ENCODE data around the gene IFIH1. TPM values are rescaled to one million over a fixed set of nuclear protein-coding genes. Genes with fewer than 3 reads are reported as not detected.
A peak's percentile ranks its signal among the peaks of the same experiment; 100 is the strongest.

The IFIH1 gene
- total and polyA plus RNA-seq, 2 of the 8 experiments (the other 6 are each of a cell fraction or from before 2014, with no cell fraction given): 0.32 to 2.0 TPM

DNA sequence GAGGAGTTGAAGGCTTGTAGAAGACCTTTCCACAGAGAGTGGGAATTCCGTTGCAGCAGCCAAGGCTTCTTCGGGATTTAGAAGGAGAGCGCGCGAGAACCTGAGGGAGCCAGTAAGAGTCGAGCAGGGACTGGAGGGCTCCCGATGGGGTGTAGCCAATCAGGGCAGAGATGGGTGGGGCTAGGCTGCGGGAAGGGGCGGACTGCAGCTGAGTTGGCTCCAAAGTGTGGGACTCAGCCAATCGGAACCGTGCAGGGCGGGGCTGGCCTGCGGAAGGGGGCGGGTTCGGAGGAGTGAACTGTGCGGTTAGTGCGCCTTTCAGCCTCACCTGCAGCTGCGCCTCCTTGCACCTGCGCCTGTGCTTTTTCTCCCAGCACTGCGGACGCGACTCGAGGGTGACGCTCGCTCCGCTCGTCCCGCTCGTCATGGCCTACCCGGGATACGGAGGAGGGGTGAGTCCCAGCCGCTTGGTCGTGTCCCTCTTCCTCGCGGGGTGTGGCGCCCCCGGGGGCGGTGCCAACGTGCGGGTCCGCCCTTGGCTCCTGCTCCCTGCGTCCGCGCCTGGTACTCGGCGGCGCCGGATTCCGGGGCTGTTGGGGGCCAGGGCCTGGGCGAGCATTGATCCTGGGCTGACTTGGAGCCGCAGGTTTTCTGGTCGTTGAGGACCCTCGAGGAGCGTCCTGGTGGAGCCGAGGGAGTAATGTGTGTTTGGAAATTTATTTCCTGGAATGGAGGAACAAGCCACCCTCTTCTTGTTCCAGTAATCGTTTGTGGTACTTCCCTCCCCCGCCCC, 25.5 kb upstream of the IFIH1 start, which contains the start of gene GCA (continued):
- TF ChIP-seq, protein P1, sequence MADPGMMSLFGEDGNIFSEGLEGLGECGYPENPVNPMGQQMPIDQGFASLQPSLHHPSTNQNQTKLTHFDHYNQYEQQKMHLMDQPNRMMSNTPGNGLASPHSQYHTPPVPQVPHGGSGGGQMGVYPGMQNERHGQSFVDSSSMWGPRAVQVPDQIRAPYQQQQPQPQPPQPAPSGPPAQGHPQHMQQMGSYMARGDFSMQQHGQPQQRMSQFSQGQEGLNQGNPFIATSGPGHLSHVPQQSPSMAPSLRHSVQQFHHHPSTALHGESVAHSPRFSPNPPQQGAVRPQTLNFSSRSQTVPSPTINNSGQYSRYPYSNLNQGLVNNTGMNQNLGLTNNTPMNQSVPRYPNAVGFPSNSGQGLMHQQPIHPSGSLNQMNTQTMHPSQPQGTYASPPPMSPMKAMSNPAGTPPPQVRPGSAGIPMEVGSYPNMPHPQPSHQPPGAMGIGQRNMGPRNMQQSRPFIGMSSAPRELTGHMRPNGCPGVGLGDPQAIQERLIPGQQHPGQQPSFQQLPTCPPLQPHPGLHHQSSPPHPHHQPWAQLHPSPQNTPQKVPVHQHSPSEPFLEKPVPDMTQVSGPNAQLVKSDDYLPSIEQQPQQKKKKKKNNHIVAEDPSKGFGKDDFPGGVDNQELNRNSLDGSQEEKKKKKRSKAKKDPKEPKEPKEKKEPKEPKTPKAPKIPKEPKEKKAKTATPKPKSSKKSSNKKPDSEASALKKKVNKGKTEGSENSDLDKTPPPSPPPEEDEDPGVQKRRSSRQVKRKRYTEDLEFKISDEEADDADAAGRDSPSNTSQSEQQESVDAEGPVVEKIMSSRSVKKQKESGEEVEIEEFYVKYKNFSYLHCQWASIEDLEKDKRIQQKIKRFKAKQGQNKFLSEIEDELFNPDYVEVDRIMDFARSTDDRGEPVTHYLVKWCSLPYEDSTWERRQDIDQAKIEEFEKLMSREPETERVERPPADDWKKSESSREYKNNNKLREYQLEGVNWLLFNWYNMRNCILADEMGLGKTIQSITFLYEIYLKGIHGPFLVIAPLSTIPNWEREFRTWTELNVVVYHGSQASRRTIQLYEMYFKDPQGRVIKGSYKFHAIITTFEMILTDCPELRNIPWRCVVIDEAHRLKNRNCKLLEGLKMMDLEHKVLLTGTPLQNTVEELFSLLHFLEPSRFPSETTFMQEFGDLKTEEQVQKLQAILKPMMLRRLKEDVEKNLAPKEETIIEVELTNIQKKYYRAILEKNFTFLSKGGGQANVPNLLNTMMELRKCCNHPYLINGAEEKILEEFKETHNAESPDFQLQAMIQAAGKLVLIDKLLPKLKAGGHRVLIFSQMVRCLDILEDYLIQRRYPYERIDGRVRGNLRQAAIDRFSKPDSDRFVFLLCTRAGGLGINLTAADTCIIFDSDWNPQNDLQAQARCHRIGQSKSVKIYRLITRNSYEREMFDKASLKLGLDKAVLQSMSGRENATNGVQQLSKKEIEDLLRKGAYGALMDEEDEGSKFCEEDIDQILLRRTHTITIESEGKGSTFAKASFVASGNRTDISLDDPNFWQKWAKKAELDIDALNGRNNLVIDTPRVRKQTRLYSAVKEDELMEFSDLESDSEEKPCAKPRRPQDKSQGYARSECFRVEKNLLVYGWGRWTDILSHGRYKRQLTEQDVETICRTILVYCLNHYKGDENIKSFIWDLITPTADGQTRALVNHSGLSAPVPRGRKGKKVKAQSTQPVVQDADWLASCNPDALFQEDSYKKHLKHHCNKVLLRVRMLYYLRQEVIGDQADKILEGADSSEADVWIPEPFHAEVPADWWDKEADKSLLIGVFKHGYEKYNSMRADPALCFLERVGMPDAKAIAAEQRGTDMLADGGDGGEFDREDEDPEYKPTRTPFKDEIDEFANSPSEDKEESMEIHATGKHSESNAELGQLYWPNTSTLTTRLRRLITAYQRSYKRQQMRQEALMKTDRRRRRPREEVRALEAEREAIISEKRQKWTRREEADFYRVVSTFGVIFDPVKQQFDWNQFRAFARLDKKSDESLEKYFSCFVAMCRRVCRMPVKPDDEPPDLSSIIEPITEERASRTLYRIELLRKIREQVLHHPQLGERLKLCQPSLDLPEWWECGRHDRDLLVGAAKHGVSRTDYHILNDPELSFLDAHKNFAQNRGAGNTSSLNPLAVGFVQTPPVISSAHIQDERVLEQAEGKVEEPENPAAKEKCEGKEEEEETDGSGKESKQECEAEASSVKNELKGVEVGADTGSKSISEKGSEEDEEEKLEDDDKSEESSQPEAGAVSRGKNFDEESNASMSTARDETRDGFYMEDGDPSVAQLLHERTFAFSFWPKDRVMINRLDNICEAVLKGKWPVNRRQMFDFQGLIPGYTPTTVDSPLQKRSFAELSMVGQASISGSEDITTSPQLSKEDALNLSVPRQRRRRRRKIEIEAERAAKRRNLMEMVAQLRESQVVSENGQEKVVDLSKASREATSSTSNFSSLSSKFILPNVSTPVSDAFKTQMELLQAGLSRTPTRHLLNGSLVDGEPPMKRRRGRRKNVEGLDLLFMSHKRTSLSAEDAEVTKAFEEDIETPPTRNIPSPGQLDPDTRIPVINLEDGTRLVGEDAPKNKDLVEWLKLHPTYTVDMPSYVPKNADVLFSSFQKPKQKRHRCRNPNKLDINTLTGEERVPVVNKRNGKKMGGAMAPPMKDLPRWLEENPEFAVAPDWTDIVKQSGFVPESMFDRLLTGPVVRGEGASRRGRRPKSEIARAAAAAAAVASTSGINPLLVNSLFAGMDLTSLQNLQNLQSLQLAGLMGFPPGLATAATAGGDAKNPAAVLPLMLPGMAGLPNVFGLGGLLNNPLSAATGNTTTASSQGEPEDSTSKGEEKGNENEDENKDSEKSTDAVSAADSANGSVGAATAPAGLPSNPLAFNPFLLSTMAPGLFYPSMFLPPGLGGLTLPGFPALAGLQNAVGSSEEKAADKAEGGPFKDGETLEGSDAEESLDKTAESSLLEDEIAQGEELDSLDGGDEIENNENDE (IDR thresholded peaks at IDR 0.05; ENCODE audit: insufficient replicate concordance, low read length): no peak
- TF ChIP-seq HDAC6 (IDR thresholded peaks at IDR 0.05; ENCODE audit: low read depth, low read length) (no peak), ASH2L (IDR thresholded peaks at IDR 0.05; ENCODE audit: low read length) (peak; percentile 95), JUN (IDR thresholded peaks at IDR 0.05; ENCODE audit: low read depth, low read length) (no peak)
- TF ChIP-seq, protein P2, sequence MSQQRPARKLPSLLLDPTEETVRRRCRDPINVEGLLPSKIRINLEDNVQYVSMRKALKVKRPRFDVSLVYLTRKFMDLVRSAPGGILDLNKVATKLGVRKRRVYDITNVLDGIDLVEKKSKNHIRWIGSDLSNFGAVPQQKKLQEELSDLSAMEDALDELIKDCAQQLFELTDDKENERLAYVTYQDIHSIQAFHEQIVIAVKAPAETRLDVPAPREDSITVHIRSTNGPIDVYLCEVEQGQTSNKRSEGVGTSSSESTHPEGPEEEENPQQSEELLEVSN (IDR thresholded peaks at IDR 0.05): peak; percentile 71

Data from H1 (cell line).